ENCODE results near the gene BCS1L.

Gene BCS1L

GRCh38 chr2:218659258-218659987 lies at the start of gene BCS1L, which contains the start of gene ZNF142:
Gene BCS1L (plus strand): TSS chr2:218659683. CDS start chr2:218660988, 1,305 bp downstream.
Gene ZNF142 (minus strand): TSS chr2:218659623. CDS start chr2:218656429, 3,194 bp downstream.
- peak; percentile 82 for DNase-seq (ENCODE audit: low read depth)

- no peak for DNase-seq (ENCODE audit: low read depth)
Measured at GRCh38 chr2:218615868-218616315, 43.6 kb upstream of the BCS1L start.

- DNase-seq (ENCODE audit: low read depth): no peak
Measured at GRCh38 chr2:218618102-218618860, 41.2 kb upstream of the BCS1L start.

GRCh38 chr2:218621007-218621406 lies 38.5 kb upstream of the BCS1L start:
- no peak for DNase-seq (ENCODE audit: low read depth)

- peak; percentile 9 for DNase-seq (ENCODE audit: low read depth)
Measured at GRCh38 chr2:218622606-218623365, 36.7 kb upstream of the BCS1L start.

GRCh38 chr2:218623366-218623705 lies 36.1 kb upstream of the BCS1L start:
- DNase-seq (ENCODE audit: low read depth): no peak

- DNase-seq (ENCODE audit: low read depth): no peak
Measured at GRCh38 chr2:218626369-218626768, 33.1 kb upstream of the BCS1L start.

GRCh38 chr2:218627939-218628338 lies 31.5 kb upstream of the BCS1L start:
- DNase-seq (ENCODE audit: low read depth): no peak

GRCh38 chr2:218631837-218632236 lies 27.6 kb upstream of the BCS1L start:
- peak; percentile 11 for DNase-seq (ENCODE audit: low read depth)

GRCh38 chr2:218635719-218636118 lies 23.8 kb upstream of the BCS1L start:
- DNase-seq (ENCODE audit: low read depth): no peak

GRCh38 chr2:218638372-218638771 lies 21.1 kb upstream of the BCS1L start:
- DNase-seq (ENCODE audit: low read depth): no peak

GRCh38 chr2:218642121-218642656 lies 17.3 kb upstream of the BCS1L start:
- no peak for DNase-seq (ENCODE audit: low read depth)

GRCh38 chr2:218642786-218643185 lies 16.7 kb upstream of the BCS1L start:
- no peak for DNase-seq (ENCODE audit: low read depth)

GRCh38 chr2:218643751-218644310 lies 15.7 kb upstream of the BCS1L start:
- DNase-seq (ENCODE audit: low read depth): no peak

GRCh38 chr2:218644721-218645120 lies 14.8 kb upstream of the BCS1L start:
- DNase-seq (ENCODE audit: low read depth): no peak

- DNase-seq (ENCODE audit: low read depth): peak; percentile 12
Measured at GRCh38 chr2:218645126-218645525, 14.4 kb upstream of the BCS1L start.

- peak; percentile 62 for DNase-seq (ENCODE audit: low read depth)
Measured at GRCh38 chr2:218648088-218648786, 11.2 kb upstream of the BCS1L start.

GRCh38 chr2:218648787-218649100 lies 10.7 kb upstream of the BCS1L start:
- no peak for DNase-seq (ENCODE audit: low read depth)

GRCh38 chr2:218655751-218656150 lies 3.7 kb upstream of the BCS1L start:
- no peak for DNase-seq (ENCODE audit: low read depth)

GRCh38 chr2:218658671-218659257 lies 719 bp upstream of the BCS1L start:
- peak; percentile 32 for DNase-seq (ENCODE audit: low read depth)

GRCh38 chr2:218659988-218660358 lies 490 bp downstream of the BCS1L start:
- DNase-seq (ENCODE audit: low read depth): peak; percentile 2

All from amniotic epithelial cell (primary cell).